ENCODE results near the gene RPS14. TPM values are rescaled to one million over a fixed set of nuclear protein-coding genes. Genes with fewer than 3 reads are reported as not detected.

Gene RPS14
- total and polyA plus RNA-seq, 9 of the 15 experiments (the other 6 are each of a cell fraction or from before 2014, with no cell fraction given): 1,824 to 5,983 (median 3,017) TPM

- Histone ChIP-seq H3K4me3 (no peak overlapping the region), H3K9me3 (replicated peaks; ENCODE audit: control insufficient read depth, insufficient read depth, low read depth, low read length) (no peaks in the 10 kb centered on the region), H3K9ac (ENCODE audit: insufficient read depth in 1 of 2, low read depth in 2 of 2, low read length in 2 of 2) (no peak overlapping the region), H3K36me3 (ENCODE audit: control insufficient read depth, insufficient read depth, low read length) (no peaks in the 10 kb centered on the region), H3K4me2 (ENCODE audit: insufficient read depth, low read length) (no peak overlapping the region), H3K27ac (ENCODE audit: extremely low read depth, low read depth, low read length) (no peak overlapping the region), H3K9me1 (ENCODE audit: control insufficient read depth, insufficient read depth, low read length) (no peaks in the 10 kb centered on the region), H3K27me3 (ENCODE audit: control insufficient read depth in 2 of 2, insufficient read depth in 2 of 2, low read length in 2 of 2) (peaks cover 5 to 9% of the 10 kb centered on the region in 2 experiments; a peak in 4 of 5 replicates), H3K79me2 (ENCODE audit: control insufficient read depth, insufficient read depth, low read length) (no peaks in the 10 kb centered on the region), H2AFZ (ENCODE audit: low read depth, low read length) (no peak overlapping the region), H4K20me1 (replicated peaks; ENCODE audit: control insufficient read depth, insufficient read depth, low read length) (no peaks in the 10 kb centered on the region), H3K4me1 (replicated peaks in 1 of 2; ENCODE audit: control insufficient read depth in 2 of 2, insufficient read depth in 2 of 2, low read length in 2 of 2) (no peaks in the 10 kb centered on the region; a peak in 2 of 5 replicates)
- ChIA-PET POLR2A (interaction anchor here (0.6 to 1.2 kb wide), 3 partner anchors 10 to 127 kb away, joined by 3 to 5 read pairs (median 3); no protein-coding TSS in a partner anchor), CTCF (ENCODE audit: low intra/inter-chr PET ratio) (no interaction called here)
- no TSS peak for BruUV-seq (replicated peaks)
- in situ Hi-C loops (cut with MboI) (no loop called here), intact Hi-C loops (cut with micrococcal nuclease) (no loop called here)
- ATAC-seq (no peak), DNase-seq (ENCODE audit: extremely low read depth in 1 of 4, low spot score in 3 of 4) (no peak), FAIRE-seq (no peak)
- 8% methylated on average over 3 of the region's 3 CpGs for WGBS (ENCODE audit: insufficient coverage, low coverage, missing lambda C conversion rate)
- TF ChIP-seq KAT8 (IDR thresholded peaks at IDR 0.05; ENCODE audit: low read depth): no peak
- no peak for TF ChIP-seq DDX20 (tag; IDR thresholded peaks at IDR 0.05; ENCODE audit: low read depth)
- TF ChIP-seq CEBPG (CRISPR knock-in tag; IDR thresholded peaks at IDR 0.05): 0 out of 2 replicates have a peak, but pooled peaks have one; percentile 20
- TF ChIP-seq CEBPG (tag; conservative IDR thresholded peaks at IDR 0.05 in 1 of 2, IDR thresholded peaks at IDR 0.05 in 1 of 2): peak; percentile 47 to 79; a peak in 3 of 4 replicates
- no peak for TF ChIP-seq ZSCAN32 (CRISPR knock-in tag; IDR thresholded peaks at IDR 0.05)
- TF ChIP-seq ELK1 (CRISPR knock-in tag; IDR thresholded peaks at IDR 0.05): no peak
- TF ChIP-seq ZNF143 (CRISPR knock-in tag; IDR thresholded peaks at IDR 0.05): no peak
- no peak for TF ChIP-seq ZNF408 (CRISPR knock-in tag; IDR thresholded peaks at IDR 0.05; ENCODE audit: low read depth)
- TF ChIP-seq ZBTB11 (CRISPR knock-in tag; IDR thresholded peaks at IDR 0.05): no peak
- no peak for TF ChIP-seq FOXA3 (CRISPR knock-in tag; conservative IDR thresholded peaks at IDR 0.05 in 1 of 2, IDR thresholded peaks at IDR 0.05 in 1 of 2)
- no peak for TF ChIP-seq GABPA (tag; conservative IDR thresholded peaks at IDR 0.05; ENCODE audit: low read depth)
- TF ChIP-seq ATF3 (IDR thresholded peaks at IDR 0.05): peak; percentile 62
- TF ChIP-seq ATF3 (CRISPR knock-in tag; conservative IDR thresholded peaks at IDR 0.05): no peak
- TF ChIP-seq ZNF57 (CRISPR knock-in tag; IDR thresholded peaks at IDR 0.05): no peak
- TF ChIP-seq ZNF785 (CRISPR knock-in tag; IDR thresholded peaks at IDR 0.05): no peak
- TF ChIP-seq FOXK2 (conservative IDR thresholded peaks at IDR 0.05 in 1 of 2, IDR thresholded peaks at IDR 0.05 in 1 of 2; ENCODE audit: low read depth in 2 of 2): no peak
These were observed 26.8 kb downstream of the RPS14 start for GRCh38 chr5:150422758-150423157.
